ENCODE measurements around the gene GDAP1L1. TPM values are rescaled to one million over a fixed set of nuclear protein-coding genes. Genes with fewer than 3 reads are reported as not detected.
A peak's percentile ranks its signal among the peaks of the same experiment; 100 is the strongest.

Gene GDAP1L1
- polyA plus RNA-seq, 3 donors = not detected

DNA sequence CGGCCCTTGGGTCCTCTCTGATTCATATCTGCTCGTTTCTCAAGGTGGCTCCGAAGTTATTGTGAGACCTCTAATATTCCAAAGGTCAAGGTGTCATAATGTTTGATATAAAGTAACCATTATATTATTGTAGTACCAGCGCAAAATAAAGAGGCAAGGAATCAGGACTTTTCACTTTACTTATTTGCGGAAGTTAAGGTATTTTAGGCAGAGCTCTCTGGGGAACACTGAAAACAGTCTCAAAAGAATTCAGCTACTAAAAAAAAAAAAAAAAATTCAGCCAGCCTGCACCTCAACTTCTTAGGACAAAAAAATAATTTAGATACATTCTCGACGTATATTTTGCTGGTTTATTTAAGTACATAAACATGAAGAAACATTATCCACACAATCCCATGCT is 38.9 kb upstream of the GDAP1L1 start:
- peak overlapping the region; percentile 99 to 100 for H3K4me3 Mint-ChIP-seq
- peak overlapping the region in 1 of 7 donors; percentile 26 for H3K27ac Mint-ChIP-seq
- TF ChIP-seq, protein P1, sequence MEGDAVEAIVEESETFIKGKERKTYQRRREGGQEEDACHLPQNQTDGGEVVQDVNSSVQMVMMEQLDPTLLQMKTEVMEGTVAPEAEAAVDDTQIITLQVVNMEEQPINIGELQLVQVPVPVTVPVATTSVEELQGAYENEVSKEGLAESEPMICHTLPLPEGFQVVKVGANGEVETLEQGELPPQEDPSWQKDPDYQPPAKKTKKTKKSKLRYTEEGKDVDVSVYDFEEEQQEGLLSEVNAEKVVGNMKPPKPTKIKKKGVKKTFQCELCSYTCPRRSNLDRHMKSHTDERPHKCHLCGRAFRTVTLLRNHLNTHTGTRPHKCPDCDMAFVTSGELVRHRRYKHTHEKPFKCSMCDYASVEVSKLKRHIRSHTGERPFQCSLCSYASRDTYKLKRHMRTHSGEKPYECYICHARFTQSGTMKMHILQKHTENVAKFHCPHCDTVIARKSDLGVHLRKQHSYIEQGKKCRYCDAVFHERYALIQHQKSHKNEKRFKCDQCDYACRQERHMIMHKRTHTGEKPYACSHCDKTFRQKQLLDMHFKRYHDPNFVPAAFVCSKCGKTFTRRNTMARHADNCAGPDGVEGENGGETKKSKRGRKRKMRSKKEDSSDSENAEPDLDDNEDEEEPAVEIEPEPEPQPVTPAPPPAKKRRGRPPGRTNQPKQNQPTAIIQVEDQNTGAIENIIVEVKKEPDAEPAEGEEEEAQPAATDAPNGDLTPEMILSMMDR (IDR thresholded peaks at IDR 0.05) = no peak
- Histone ChIP-seq H3K27ac (ENCODE audit: low read depth in 1 of 2, low read length in 2 of 2) (no peak overlapping the region), H4K20me1 (ENCODE audit: insufficient read depth, low read length) (peaks cover 70% of the 10 kb centered on the region), H3K9ac (ENCODE audit: insufficient read depth, low read length, poor library complexity, severe bottlenecking) (no peak overlapping the region), H3K4me2 (replicated peaks; ENCODE audit: extremely low read depth, low read length, poor library complexity, severe bottlenecking) (peak overlapping the region; percentile 82), H3K79me2 (ENCODE audit: insufficient read depth, low read length) (peaks cover 74% of the 10 kb centered on the region), H3K36me3 (replicated peaks in 1 of 2; ENCODE audit: control insufficient read depth in 1 of 2, insufficient read depth in 2 of 2, low read length in 2 of 2) (peaks cover 15 to 31% of the 10 kb centered on the region in 2 donors), H3K9me3 (replicated peaks in 1 of 2; ENCODE audit: control insufficient read depth in 1 of 2, insufficient read depth in 1 of 2, low read length in 2 of 2) (no peaks in the 10 kb centered on the region), H3K4me1 (ENCODE audit: control insufficient read depth in 1 of 2, insufficient read depth in 2 of 2, low read length in 2 of 2) (peaks cover 33 to 42% of the 10 kb centered on the region in 2 donors), H3K4me3 (replicated peaks in 1 of 3; ENCODE audit: low read depth in 2 of 3, low read length in 3 of 3) (peak overlapping the region in 2 of 3 experiments; percentile 4 to 90), H2AFZ (ENCODE audit: insufficient read depth, low read depth, low read length, poor library complexity, severe bottlenecking) (no peak overlapping the region), H3K27me3 (ENCODE audit: control insufficient read depth in 2 of 2, insufficient read depth in 2 of 2, low read length in 2 of 2) (no peaks in the 10 kb centered on the region)
- peaks cover 0 to 2% (median 0%) of the 10 kb centered on the region in 3 donors for H3K27me3 Mint-ChIP-seq (ENCODE audit: low read depth in 3 of 3)
- H3K9me3 Mint-ChIP-seq = peaks cover 0 to 2% (median 0%) of the 10 kb centered on the region in 7 donors
- H3K4me1 Mint-ChIP-seq = peaks cover 44% of the 10 kb centered on the region
- intact Hi-C loops (cut with micrococcal nuclease) = loop anchor here in 1 of 2 donors (10.0 kb wide), 1 partner anchor 677 kb away; the partner anchor contains the start of gene YWHAB
- WGBS (ENCODE audit: insufficient coverage) = no CpG with 5 or more reads among the region's 7 CpGs
- no peak for DNase-seq
- peaks cover 19 to 33% of the 10 kb centered on the region in 2 donors for H3K36me3 Mint-ChIP-seq

DNA sequence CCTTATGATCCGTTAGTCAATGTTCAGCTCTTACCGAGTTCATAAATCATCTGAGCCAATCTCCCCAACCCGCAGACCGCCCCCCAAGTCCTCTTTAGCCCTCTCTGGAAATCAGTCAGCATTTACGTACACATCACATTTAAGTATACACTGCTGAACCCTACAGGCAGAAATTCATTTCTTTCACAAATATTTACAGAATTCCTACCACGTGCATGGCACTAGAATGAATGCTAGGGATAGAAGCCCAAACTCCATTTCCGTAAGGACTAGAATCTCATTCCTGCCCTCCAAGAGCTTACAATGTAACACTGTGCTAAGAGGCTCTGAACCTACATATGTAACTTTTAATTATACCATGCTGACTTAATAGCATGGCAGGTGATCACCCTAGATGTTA is 38.3 kb upstream of the GDAP1L1 start:
- Mint-ChIP-seq H3K36me3 (peaks cover 18 to 27% of the 10 kb centered on the region in 2 donors), H3K27me3 (ENCODE audit: low read depth in 3 of 3) (peaks cover 0 to 2% (median 0%) of the 10 kb centered on the region in 3 donors), H3K27ac (peak overlapping the region in 3 of 7 donors; percentile 29 to 98 (median 81)), H3K9me3 (peaks cover 0 to 2% (median 0%) of the 10 kb centered on the region in 7 donors), H3K4me3 (peak overlapping the region; percentile 99 to 100), H3K4me1 (peaks cover 44% of the 10 kb centered on the region)
- TF ChIP-seq, protein P1 (IDR thresholded peaks at IDR 0.05) = no peak
- Histone ChIP-seq H3K4me3 (replicated peaks in 1 of 3; ENCODE audit: low read depth in 2 of 3, low read length in 3 of 3) (peak overlapping the region in 2 of 3 experiments; percentile 4 to 90), H4K20me1 (ENCODE audit: insufficient read depth, low read length) (peaks cover 64% of the 10 kb centered on the region), H3K27me3 (ENCODE audit: control insufficient read depth in 2 of 2, insufficient read depth in 2 of 2, low read length in 2 of 2) (no peaks in the 10 kb centered on the region), H3K27ac (ENCODE audit: low read depth in 1 of 2, low read length in 2 of 2) (peak overlapping the region in 1 of 2 donors; percentile 93), H3K4me2 (replicated peaks; ENCODE audit: extremely low read depth, low read length, poor library complexity, severe bottlenecking) (peak overlapping the region; percentile 82), H2AFZ (ENCODE audit: insufficient read depth, low read depth, low read length, poor library complexity, severe bottlenecking) (no peak overlapping the region), H3K9ac (ENCODE audit: insufficient read depth, low read length, poor library complexity, severe bottlenecking) (no peak overlapping the region), H3K4me1 (ENCODE audit: control insufficient read depth in 1 of 2, insufficient read depth in 2 of 2, low read length in 2 of 2) (peaks cover 33 to 42% of the 10 kb centered on the region in 2 donors), H3K9me3 (replicated peaks in 1 of 2; ENCODE audit: control insufficient read depth in 1 of 2, insufficient read depth in 1 of 2, low read length in 2 of 2) (no peaks in the 10 kb centered on the region), H3K36me3 (replicated peaks in 1 of 2; ENCODE audit: control insufficient read depth in 1 of 2, insufficient read depth in 2 of 2, low read length in 2 of 2) (peaks cover 15 to 25% of the 10 kb centered on the region in 2 donors), H3K79me2 (ENCODE audit: insufficient read depth, low read length) (peaks cover 68% of the 10 kb centered on the region)
- intact Hi-C loops (cut with micrococcal nuclease) = loop anchor here in 1 of 2 donors (10.0 kb wide), 1 partner anchor 676 kb away; the partner anchor contains the start of gene YWHAB
- WGBS (ENCODE audit: insufficient coverage) = 14% methylated on average over 7 of the region's 7 CpGs
- DNase-seq = no peak

Data from CD14-positive monocyte (primary cell).